NCI-H1694 treated with DMSO at 0.1 percent for 48 hours (cell line): ENCODE measurements around the gene RHBDD1.
"Not testable (repeated sequence)": the region's sequence is repeated elsewhere in the genome, so short reads cannot be mapped to it uniquely, and the experiment has no call there.

Experiments used
- DNase-seq: peaks from one replicate; lab custom pipeline; 2025; lab: John Stamatoyannopoulos, UW

The RHBDD1 gene

DNA sequence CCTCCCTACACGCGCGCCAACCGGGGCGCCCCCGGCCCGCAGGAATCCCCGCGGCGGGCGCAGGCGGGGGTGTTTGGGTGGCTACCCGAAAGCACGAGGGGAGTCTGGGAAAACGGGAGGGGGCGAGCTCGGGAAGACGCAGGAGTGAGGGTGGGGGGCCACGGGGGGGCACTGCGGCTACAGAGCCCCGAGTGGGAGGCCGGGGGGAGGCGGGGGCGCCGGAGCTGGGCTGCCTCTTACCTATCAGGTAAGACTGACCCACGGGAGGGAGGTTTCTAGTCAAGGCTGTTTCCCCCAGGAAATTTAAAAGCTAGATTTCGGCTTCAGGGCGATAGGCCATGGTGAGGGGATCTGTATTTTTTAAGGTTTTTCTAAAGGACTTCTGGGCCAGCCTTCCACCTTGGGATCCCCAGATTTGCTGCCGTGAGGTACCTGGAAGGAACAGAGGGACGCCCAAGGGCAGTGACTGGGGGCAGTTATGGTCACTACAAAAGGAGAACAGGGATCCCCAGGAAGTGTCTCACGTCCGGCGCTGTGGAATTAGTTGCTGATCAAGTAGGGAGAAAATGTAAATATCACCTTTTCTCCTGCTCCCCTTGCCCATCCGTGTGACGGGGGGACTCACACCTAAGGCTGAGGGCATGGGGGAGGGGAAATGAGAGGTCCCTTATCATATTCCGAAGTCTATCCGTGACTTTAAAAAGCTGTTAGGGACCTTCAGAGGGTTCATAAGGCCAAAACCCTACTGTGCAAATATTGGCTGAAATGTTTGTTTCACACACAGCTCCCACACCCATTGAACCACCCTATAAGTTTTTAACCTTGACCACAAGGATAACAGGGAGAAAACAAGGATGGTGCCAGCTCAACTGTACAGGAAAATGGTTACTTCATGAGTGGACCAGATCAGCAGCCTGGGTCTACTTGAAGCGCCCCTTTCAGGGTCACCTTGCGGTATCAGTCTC lies 35.6 kb upstream of the RHBDD1 start:
- no peak for DNase-seq

DNA sequence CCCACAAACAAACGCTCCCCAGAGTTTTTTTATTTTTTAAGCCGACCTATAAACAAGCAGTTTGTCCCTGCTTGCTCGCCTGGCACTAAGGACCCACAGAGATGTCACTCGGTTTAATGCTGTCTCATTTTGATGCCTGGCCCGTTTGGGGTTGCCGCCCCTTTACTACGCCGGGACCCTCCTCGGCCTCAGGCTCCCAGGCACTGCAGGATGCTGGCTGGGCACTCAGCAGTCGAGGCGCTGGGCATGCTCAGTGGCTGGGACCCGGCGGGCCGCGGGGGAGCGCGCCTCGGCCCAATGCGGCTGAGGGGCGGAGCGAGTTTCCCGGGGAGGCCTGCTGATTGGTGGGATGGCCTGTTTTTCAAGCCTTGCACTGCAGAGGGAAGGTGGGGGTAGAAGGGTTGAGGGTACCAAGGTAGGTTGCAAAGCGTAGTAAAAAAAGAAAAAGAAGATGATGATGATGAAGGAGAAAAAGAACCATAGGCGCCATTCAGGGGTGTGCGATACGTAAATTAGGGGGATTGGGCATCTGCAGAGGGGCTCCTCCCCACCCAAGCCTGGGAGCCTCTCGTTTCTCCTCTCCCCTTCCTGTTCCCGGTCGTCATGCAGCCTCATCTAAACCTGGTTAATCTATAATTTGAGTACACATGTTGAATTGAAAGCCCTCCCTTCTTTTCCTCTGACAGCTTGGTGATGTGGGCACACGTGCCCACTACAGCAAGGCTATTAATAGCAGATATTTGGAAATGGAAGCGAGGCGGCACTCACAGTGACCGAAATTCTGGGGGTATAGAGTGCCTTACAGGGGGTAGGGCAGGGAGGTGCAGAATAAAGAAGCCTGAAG lies 34.7 kb upstream of the RHBDD1 start:
- DNase-seq = peak; percentile 96

DNA sequence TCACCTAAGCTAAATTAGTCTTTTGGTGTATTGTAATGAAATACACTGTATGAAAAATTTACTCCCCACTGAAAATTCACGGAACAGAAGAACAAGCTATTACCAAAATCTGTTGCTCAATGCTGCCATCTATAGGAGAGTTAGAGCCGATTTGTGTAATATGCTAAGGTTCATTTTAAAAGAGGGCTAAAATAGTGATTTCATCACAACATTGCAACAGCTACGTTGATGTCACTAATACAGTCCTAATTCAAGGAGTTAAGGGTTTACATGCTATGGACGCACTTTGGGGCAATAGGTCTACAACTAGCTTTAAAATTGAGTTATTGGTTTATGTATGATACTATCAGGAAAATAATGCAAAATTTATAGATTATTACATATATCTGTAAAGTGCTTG lies 33.3 kb upstream of the RHBDD1 start:
- DNase-seq = peak; percentile 84

DNA sequence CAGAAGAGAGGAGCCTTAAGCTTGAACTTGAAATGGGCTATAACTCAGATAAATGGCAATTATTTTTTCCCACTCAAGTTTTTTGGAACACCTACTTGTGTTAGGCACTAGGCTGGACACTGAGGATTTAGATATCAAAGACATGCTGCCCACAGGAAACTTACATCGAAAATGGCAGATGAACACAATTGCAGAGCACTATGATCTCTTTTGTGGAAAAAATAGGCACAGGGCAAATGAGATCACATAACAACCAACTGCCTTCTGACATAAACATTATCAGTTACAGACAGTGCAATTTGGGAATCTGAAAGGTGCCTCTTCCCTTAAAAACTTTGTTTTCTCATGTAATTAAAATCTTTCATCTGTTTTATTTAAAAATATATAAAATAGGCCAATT lies 32.4 kb upstream of the RHBDD1 start:
- DNase-seq = no peak

DNA sequence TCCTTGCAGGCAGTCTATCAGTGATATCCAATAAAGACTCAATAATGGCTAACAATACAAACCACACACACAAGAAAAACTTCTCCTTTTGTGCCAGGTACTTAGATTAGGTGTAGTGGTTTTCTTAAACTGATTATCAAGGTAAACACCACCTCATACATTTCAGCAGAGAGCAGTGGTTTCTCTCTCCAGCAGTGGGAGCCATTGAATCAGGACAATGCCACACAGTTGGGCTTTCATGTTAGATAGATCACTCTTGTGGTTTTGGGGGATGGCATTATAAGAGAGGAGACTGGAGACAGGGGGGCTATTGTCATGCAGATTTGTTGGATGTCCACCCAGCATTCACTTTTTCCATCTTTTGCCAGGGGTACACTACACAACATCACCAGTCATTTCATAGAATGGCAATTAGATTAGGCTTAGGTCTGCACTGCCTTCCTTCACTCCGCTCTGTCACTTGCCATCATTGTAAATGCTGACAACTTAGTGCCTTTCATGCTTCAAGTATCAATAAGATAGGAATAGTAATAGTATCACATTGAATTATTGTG lies 22.6 kb upstream of the RHBDD1 start:
- peak; percentile 64 for DNase-seq

DNA sequence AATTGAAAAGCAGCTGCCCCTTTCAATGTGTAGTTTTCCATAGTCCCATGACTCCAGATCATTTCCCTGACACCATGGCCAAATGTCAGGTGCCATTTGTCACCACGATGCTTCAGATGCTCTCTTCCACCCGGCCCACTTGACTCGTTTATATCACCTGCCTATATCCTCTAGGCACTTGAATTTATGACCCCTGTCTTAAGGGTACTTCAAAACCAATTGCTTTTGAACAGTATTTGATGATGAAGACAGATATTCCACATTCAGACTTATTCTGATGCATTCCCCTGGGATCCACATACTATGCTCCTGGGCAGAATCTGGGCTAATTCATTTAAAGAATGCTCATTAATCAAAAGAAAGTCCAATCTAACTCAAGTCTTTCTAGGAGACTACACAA lies 16.9 kb upstream of the RHBDD1 start:
- DNase-seq = no peak

DNA sequence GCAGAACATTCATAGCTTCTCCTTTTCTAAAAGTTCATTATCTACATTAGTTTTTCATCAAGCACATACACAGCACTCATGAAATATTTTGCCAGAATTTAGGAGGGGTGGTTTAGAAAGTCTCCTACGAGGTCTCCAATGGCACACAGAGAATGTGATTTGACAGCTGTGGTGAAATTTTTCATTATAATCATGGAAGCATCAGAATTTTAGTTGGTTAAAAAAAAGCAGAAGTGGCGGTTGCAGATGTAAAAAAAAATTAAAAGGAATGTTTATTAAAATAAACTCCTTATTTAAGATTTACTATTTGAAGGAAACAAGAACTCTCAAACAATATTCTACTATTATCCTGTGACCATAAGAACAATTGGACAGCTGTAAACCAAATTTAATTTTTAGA lies 10.8 kb upstream of the RHBDD1 start:
- no peak for DNase-seq

DNA sequence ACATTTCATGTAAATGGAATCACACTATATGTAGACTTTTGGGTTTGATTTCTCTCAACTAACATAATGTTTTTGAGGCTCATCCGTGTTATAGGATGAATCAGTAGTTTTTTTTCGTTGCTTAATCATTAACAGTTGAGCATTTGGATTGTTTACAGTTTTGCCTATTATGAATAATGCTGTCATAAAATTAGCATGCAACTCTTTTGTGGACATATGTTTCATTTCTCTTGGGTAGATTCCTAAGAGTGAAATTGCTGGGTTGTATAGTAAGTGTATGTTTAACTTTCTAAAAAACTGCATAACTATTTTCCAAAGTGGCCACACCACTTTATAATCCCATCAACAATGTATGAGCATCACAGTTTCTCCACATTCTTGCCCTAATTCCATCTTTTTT lies 7.7 kb upstream of the RHBDD1 start:
- DNase-seq = no peak

DNA sequence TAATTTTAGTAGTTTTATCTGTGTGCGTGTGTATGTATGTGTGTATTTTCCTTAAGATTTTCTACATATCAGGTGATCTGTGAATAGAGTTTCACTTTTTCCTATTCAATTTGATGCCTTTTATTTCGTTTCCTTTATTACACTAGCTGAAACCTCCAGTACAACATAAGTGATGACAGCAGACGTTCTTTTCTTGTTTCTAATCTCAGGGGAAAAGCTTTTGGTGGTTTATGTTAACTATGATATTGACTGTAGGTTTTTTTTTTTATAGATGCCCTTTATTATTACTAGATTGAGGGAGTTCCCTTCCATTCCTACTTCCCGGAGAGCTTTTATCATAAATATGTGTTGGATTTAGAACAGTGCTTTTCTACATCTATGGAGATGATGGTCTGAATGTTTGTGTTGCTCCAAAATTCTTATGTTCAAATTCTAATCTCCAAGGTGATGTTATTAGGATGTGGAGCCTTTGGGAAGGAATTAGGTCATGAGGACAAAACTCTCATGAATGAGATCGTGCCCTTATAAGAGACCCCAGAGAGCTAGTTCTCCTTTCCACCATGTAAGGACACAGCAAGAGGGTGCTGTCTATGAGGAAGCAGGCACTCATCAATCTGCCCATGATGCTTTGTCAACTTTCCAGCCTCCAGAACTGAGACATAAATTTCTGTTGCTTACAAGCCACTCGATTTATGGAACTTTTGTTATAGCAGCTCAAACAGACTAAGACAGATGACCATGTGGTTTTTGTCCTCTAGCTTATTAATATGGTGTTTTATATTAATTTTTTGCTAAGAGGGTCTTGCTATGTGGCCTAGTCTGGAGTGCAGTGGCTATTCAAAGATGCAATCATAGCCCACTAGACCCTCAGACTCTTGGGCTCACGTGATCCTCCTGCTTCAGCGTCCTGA lies 5.9 kb upstream of the RHBDD1 start:
- no peak for DNase-seq

DNA sequence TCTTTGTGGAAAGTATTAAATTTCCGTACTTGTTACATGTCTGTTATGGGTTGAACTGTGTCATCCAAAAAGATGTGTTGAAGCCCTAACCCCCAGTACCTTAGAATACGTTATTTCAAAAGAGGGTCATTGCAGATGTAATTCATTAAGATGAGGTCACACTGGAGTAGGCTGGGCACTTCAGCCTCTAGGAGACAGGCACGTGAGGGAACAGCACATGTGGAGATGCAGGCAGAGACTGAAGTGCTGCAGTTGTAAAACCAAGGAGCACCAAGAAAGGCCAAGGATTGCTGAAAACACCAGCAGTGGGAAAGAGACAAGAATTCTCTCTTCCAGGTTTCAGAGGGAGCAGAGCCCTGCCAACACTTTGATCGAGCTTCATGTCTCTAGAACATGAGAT lies 4.6 kb upstream of the RHBDD1 start:
- DNase-seq = no peak

DNA sequence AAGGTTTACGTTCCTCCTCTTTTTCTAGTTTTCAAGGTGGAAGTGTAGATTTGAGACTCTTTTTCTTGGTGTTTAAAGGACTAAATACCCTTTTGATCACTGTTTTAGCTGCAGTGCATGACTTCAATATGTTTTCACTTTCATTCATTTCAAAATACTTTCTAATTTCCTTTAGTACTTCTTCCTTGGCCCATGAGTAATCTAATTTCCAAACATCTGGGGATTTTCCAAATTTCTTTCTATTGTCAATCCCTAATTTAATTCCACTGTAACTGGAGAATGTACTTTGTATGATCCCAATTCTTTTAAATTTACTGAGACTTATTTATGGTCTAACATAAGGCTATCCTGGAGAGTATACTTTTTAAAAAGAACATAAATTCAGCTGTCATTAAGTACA lies 3.8 kb upstream of the RHBDD1 start:
- no peak for DNase-seq

DNA sequence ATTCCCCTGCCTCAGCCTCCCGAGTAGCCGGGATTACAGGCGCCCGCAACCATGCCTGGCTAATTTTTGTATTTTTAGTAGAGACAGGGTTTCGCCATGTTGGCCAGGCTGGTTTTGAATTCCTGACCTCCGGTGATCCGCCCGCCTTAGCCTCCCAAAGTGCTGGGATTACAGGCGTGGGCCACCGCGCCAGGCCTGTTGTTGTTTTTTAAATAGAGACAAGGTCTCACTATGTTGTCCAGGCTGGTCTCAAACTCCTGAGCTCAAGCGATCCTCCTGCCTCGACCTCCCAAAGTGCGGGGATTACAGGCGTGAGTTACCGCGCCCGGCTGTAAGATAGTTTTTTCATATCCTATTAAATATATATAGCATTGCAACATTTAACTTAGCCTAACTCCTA lies 974 bp upstream of the RHBDD1 start:
- not testable (repeated sequence) for DNase-seq

DNA sequence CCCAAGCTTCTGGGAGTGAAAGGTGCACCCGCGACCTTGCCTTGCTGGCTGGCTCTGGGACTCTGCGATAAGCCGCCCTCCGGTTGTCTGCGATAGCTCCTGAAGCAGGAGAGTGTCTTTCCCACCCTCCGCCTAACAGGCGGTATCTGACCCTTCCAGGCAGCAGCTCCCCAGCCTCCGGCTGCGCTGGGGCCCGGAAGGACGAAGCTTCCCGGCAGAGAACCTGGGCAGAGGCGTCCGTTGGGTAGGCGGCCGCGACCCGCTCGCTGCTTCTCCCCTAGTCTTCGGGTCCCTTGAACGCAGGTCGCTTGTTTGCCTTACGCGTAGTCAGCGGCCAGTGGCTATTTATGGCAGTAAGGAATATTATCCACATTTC lies 446 bp upstream of the RHBDD1 start:
- no peak for DNase-seq

DNA sequence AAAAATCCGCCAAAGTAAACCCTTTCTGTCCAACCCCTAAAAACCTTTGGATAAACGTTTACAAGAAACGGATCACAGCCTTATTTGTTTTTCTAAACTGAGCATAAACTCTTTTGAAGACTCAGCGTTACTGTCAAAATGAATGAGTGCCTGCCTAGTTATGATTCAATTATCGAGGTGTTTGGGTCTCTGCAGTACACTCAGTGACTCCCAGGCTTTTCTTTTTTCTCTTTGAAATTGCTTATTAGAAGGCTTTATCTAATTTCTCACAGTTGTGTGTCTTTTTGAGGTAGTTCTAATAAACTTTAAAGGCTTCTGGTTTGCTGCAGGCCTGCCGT lies 663 bp downstream of the RHBDD1 start:
- DNase-seq = no peak

DNA sequence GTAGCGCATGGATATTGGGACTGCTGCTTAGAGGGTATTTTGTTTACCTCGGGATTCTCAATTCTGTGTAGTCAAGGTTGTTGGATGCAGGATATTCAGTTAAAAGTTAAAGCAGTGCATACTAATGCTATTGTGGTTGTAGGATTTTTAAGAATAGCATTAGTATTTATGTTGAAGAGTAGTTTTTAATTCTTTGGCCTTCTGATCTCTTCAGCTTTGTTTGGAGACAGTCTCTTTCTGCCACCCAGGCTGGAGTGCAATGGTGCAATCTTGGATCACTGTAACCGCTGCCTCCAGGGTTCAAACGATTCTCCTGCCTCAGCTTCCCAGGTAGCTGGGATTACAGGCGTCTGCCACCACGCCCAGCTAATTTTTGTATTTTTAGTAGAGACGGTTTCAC lies 1.5 kb downstream of the RHBDD1 start:
- DNase-seq = no peak

DNA sequence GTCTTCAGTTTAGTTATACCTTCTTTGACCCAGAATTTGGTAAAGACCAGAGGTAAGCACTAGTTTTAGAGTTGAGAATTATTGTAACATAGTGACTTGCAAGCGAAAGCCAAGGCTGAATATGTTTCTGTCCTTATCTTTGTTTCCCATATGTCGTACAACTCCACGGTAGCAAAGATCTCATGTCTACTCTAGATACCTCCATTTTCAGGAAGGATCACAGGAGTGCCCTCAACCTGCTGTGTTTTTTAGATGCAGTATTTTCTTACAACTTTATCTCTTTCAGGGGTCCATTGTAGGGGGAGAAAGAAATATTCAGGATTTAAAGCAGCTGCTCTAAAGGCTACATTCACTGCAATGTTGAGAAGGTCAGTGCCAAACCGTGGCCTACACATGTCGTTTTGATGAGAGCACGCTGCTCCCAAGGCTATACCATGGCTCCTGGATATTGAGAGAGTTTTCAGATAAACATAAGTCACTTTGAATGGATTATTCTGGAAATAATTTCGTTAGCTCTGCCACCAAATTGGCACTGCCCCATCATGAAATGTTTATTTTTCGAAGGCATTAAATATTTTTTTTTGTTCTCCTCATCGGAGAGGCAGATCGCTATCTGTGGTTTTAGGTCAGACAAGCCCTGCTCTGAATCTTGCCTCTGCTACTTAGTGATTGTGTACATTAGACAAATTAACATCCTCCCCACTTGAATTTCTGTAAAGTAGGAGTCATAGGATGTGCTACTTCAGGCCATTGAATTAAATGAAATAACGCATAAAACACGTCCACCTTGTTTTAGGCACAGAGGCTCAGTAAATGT lies 2.1 kb downstream of the RHBDD1 start:
- DNase-seq = no peak

DNA sequence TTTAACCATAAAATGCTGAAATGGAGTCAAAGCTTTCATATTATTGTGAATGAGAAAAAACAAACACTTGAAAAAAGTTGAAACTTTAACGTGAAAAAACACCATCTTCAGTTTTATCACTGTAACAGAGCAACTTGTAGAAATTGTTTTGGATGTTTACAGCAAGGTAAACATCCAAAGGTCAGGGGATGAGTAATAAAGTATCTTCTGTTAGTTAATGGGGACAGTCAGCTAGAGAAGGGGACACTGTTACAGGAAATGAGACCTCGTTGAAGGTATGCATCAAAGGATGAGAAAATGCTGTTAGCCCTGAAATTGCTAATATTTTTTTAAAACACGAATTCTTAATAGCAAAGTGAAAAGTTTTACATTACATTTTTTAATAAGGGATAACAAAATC lies 2.9 kb downstream of the RHBDD1 start:
- DNase-seq = no peak

DNA sequence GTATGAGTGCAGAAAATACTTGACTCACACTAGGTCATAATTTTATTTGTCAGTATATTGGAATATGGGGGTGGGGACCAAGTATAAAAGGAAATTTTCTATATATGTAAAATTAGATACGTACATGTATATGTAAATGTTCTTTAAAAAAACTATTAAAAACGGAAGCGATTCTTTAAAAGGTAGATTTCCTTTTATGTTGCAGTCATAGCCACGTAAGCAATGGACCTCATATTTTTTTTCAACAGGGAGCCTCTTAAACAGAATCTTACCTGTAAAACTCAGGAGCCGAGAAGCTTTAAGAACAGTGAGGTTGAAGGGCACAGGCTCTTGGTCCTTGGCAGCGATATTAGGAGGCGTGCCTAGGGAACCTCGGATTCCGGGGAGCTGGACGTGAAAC lies 3.3 kb downstream of the RHBDD1 start:
- DNase-seq = no peak

DNA sequence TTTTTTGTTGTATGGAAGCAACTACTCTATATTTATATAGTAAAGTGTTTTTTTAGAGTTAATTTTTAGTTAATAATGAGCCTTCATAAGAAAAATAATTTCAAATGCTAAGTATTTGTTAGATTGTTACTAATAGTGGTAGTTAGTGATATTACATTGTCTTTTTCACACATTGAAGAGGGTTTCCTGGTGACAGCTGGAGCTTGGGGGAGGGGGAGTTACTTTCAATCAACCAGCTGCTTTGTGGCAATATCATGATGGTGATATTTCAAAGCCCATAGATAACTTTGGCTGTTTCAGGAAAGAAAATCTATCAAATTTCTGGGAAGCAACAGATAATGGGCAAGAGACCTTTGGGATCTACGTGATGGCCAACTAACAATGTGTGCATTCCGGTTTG lies 4.1 kb downstream of the RHBDD1 start:
- DNase-seq = peak; percentile 80

DNA sequence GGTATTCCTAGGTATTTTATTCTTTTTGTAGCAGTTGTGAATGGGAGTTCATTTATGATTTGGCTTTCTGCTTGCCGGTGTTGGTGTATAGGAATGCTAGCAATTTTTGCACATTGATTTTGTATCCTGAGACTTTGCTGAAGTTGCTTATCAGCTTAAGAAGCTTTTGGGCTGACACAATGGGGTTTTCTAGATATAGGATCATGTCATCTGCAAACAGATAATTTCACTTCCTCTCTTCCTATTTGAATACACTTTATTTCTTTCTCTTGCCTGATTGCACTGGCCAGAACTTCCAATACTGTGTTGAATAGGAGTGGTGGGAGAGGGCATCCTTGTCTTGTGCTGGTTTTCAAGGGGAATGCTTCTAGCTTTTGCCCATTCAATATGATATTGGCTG lies 7.1 kb downstream of the RHBDD1 start:
- DNase-seq = not testable (repeated sequence)
